Lower leg skin (tissue), 4 donors: Measurements from ENCODE around the gene DZIP1L. TPM values are rescaled to one million over a fixed set of nuclear protein-coding genes. Genes with fewer than 3 reads are reported as not detected.

ENCODE experiments used
- DNase-seq, 2 donors: peaks; one replicate each; pipeline ENCODE4 v3.0.0-alpha.2; 2019; ENCODE audit warnings: low spot score in 2 of 2
- H3K4me3 ChIP-seq: fragments of 200-600 bp; sonication (generic); 2 replicates; pipeline ENCODE4 v1.5.1; 2017; ENCODE audit warnings: mild to moderate bottlenecking, low read depth; ENCODE audit not compliant: poor library complexity, severe bottlenecking
- POLR2A ChIP-seq, 2 donors: fragments of 450-650 bp; IDR thresholded peaks; one replicate each; pipeline ENCODE4 v1.6.1; 2016 to 2017; ENCODE audit warnings: antibody characterized with exemption in 2 of 2, mild to moderate bottlenecking in 1 of 2, moderate library complexity in 1 of 2
- WGBS, 2 donors: methylation state at CpG; one replicate each; pipeline ENCODE4 v1.1.5; 2018; 5-methylcytosine and 5-hydroxymethylcytosine counted together
- intact Hi-C: fragments of 100-400 bp; cut with DNase I; formaldehyde crosslinking; loops from one replicate; pipeline ENCODE4 v1.15.0; 2023; ENCODE audit warnings: low total_unique reads
- total RNA-seq, 4 donors: library from RNA; depleted of rRNA; stranded (reverse); fragments of >200 nt; gene quantifications; one replicate each; pipeline ENCODE4 v1.1.0, GENCODE V29; 2016
- TF ChIP-seq, protein P1 (sequence below), 3 donors: fragments of 450-650 bp; IDR thresholded peaks; one replicate each; pipeline ENCODE4 v1.5.1; 2016; ENCODE audit warnings: antibody characterized with exemption in 3 of 3, mild to moderate bottlenecking in 3 of 3, moderate library complexity in 2 of 3

DZIP1L gene
- total RNA-seq, 4 donors from 2014 or later = 10.9 to 45.0 (median 16.4) TPM

DNA sequence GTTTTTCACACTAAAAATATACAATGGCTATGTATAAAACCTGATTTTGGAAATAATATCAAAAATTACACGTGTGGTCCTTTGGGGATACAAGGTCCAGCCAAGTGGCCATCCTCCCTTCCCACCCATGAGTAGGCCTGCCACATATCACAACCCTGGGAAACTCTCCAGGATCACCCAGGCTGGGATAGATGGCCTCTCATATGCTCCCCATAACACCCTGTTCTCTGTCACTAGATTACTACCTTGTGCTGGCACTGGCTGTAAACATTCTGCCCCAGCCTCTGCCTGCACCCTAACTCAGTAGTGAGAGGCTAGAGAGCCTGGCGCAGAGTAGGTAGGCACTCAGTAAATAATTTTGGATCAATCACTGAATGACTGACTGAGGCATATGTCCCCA, 53.4 kb downstream of the DZIP1L start:
- no peak for DNase-seq
- intact Hi-C loops = no loop called here
- H3K4me3 ChIP-seq = no peak overlapping the region
- TF ChIP-seq, protein P1, sequence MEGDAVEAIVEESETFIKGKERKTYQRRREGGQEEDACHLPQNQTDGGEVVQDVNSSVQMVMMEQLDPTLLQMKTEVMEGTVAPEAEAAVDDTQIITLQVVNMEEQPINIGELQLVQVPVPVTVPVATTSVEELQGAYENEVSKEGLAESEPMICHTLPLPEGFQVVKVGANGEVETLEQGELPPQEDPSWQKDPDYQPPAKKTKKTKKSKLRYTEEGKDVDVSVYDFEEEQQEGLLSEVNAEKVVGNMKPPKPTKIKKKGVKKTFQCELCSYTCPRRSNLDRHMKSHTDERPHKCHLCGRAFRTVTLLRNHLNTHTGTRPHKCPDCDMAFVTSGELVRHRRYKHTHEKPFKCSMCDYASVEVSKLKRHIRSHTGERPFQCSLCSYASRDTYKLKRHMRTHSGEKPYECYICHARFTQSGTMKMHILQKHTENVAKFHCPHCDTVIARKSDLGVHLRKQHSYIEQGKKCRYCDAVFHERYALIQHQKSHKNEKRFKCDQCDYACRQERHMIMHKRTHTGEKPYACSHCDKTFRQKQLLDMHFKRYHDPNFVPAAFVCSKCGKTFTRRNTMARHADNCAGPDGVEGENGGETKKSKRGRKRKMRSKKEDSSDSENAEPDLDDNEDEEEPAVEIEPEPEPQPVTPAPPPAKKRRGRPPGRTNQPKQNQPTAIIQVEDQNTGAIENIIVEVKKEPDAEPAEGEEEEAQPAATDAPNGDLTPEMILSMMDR (IDR thresholded peaks at IDR 0.05) = no peak
- TF ChIP-seq POLR2A (IDR thresholded peaks at IDR 0.05) = no peak
- 92 to 95% methylated on average over 2 of the region's 2 CpGs for WGBS, 2 donors

DNA sequence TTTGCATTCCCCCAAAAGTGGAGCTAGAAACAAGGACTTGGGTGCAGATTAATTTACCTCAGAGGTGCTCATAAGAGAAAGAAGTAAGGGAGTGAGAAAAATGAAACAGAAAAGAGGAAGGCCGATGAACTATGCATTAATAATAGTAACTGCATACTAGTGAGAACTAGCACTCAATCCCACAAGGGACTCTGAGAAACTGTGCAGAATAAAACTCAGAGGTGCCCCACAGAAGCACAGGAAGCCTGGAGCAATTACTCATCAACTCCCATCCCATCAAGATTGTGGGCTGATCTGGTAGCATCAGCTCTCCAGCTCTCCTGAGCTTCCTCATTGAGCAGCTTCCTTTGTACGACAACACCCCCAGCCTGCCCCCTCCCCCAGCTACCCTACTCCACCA, 54.6 kb downstream of the DZIP1L start:
- H3K4me3 ChIP-seq = no peak overlapping the region
- DNase-seq = no peak
- intact Hi-C loops = no loop called here
- 76 to 86% methylated on average over 1 to 2 of the region's 2 CpGs for WGBS, 2 donors
- TF ChIP-seq, protein P1 (IDR thresholded peaks at IDR 0.05) = no peak
- TF ChIP-seq POLR2A (IDR thresholded peaks at IDR 0.05) = no peak

DNA sequence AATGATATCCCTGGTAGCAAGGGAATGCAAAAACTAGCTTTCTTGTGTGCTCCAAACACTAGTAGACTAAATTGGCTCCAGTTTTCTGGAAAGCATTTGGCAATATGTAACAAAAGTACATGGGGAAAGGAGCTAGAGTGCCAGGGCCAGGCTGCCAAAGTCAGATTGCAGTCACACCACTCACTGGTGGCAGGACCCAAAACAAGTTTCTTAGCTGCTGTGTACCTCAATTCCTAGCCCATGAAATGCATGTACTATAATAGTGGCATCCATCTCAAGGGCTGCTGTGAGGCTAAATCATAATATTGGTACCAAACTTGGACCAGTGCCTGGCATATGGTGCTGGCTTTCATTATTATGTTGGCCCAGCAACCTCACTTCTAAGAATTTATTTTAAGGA, 56.1 kb downstream of the DZIP1L start:
- TF ChIP-seq POLR2A (IDR thresholded peaks at IDR 0.05) = no peak
- TF ChIP-seq, protein P1 (IDR thresholded peaks at IDR 0.05) = no peak
- intact Hi-C loops = no loop called here
- no peak for DNase-seq
- no peak overlapping the region for H3K4me3 ChIP-seq

DNA sequence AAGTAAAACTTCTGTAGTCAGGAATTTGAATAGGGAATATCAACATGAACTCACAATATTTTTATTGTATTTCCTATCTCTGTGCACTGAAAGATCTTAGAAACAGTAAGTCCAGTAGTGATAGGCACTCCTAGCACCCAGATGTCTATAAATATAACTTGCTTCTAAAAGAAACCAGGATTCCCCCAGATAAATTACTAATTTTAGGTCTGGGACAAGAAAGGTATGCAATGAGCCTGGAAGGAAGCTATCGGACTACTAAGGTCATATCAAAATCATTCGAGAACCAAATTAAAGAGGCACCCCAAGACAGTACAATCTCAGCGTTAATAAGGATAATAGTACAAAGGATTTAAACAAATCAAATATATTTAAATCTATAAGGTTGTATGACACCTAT, 58.0 kb downstream of the DZIP1L start:
- DNase-seq = no peak
- TF ChIP-seq POLR2A (IDR thresholded peaks at IDR 0.05) = no peak
- TF ChIP-seq, protein P1 (IDR thresholded peaks at IDR 0.05) = no peak
- 93% methylated on average over 3 of the region's 3 CpGs for WGBS, 2 donors
- no peak overlapping the region for H3K4me3 ChIP-seq
- intact Hi-C loops = no loop called here

DNA sequence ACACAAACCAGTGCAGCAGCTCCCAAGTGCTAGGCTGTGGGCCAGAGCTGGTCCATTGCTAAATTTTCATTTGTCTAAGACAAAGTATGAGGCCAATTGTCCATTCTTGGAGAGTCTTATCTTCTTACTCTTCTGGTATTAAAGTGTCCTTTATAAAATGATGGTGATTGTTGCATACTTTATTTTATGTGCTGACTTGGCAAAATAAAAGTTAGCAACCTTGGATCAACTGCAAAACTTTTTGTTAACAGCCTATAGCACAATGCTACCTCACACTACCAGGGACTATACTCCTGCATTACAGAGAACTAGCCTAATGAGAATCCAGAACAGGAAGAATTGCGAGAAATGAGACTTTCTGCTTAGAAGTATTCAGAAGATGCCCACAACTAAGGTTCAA, 61.4 kb downstream of the DZIP1L start:
- no peak for DNase-seq
- intact Hi-C loops = no loop called here
- WGBS, 2 donors = 94 to 100% methylated on average over 1 of the region's 1 CpG
- TF ChIP-seq POLR2A (IDR thresholded peaks at IDR 0.05) = no peak
- TF ChIP-seq, protein P1 (IDR thresholded peaks at IDR 0.05) = no peak
- no peak overlapping the region for H3K4me3 ChIP-seq
